ENCODE data around the gene ZNF385A.

Gene ZNF385A

GRCh38 chr12:54373649-54374561 lies 10.6 kb downstream of the ZNF385A start:
- no peak for DNase-seq (ENCODE audit: low spot score)

DNA sequence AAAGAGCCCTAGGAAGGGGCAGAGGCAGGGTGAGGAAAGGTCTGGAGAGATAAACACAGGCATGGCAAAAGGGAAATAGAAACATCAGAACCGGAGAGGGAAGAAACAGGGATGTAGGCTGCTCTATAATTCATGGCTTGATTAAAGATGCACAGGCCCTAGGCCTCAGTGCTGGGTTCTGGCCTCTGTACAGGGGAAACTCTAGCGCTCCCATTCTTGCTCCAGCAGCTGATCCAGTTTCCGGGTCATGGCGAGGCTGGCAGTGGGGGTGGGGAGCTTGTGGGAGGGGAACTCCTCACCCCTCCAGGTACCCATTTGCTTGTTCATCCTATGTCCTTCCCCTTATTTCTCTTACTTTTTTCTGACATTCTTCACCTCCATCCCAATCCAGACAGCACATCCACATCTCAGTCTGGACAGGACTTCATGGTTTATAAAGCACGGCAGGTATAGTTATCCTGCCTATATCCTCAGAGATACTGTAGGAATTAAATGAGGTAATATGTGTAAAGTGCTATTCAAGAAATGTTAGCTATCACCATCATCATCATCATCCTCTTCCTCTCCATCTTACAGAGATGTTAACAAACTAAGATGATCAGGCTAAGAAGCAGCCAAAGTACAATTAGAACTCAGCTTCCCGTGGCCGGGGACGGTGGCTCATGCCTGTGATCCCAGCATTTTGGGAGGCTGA lies 12.3 kb downstream of the ZNF385A start:
- no peak for DNase-seq (ENCODE audit: low spot score)

GRCh38 chr12:54371328-54372112 lies 13.0 kb downstream of the ZNF385A start:
- DNase-seq (ENCODE audit: low spot score): no peak

DNA sequence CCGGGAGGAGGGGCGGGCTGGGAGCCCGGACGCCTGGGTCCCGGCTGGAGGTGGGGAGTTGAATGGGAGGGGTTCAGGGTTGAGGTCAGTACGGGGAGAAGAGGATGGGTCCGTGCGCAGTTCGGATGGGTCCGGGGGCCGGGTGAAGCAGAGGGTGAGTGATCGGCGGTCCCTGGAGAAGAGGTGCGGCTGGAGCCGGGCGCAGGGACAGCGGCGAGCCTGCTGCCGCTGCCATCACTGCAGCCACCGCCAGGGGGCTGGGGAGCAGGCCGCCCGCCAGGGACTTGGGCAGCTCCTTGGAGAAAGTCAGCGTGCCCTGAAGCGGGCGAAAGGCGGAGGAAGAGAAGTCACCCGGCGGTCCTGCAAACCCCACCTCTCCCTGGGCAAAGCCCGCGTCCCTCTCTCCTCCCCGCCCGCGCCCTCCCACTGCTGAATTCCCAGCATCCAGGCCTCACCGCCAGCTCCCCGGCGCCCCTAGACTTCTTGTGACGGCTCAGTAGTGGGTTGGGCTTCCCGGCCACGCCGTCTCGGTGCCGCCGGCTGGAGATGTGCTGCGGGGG lies 14.3 kb downstream of the ZNF385A start:
- DNase-seq (ENCODE audit: low spot score): peak; percentile 75

DNA sequence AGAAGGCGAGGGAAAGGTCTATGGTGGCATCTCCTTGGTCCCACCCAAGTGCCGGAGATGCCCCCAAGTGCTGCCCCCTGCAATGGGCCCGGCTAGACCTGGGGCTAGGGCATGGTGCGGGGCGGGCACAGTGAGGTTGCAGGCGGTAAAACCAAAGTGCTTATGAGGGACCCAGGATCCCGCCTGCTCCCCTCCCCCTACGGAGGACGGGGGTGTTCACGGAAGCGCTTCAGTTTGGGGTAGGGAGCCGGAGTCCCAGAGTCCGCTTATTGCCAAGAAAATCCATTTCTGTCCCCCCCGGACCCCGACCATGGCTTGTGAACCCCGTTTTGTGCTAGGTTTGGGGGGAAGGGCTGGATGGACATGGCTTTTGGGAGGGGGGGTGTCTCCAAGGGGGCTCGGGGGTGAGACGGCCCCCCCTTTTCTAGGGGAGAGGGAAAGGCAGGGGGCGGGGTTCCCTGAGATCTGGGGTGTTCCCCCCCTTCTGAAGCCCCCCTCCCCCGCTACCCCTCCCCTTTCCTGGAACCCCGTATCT lies 14.9 kb downstream of the ZNF385A start:
- DNase-seq (ENCODE audit: low spot score): no peak

- DNase-seq (ENCODE audit: low spot score): peak; percentile 90
Measured at GRCh38 chr12:54368709-54369596, 15.6 kb downstream of the ZNF385A start.

- no peak for DNase-seq (ENCODE audit: low spot score)
Measured at GRCh38 chr12:54368025-54368708, 16.4 kb downstream of the ZNF385A start.

DNA sequence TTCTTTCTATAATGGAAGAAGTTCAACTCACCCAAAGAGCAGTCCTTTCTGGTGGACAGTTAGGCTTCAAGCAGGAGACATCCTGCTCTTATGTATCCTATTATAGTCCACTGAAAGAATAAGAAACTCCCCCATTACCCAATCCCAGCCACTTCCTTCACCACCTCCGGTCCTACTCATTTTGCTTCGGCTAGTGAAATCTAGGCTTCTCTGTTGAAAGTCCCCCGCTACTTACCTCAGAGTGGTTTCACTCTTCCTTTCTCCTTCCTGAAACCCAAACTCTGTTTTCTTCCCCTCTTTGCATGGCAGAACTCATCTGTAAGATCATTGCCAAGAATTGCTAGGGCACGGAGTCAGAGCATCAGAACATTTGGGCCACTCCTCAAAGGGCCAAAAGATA lies 20.1 kb downstream of the ZNF385A start, which contains the start of gene GPR84:
Gene GPR84 (minus strand): TSS at position 74 of the 400 bp plus-strand sequence. CDS start 635 bp downstream, outside the sequence.
- DNase-seq (ENCODE audit: low spot score): no peak

GRCh38 chr12:54363618-54364017 lies 20.9 kb downstream of the ZNF385A start:
- DNase-seq (ENCODE audit: low spot score): no peak

DNA sequence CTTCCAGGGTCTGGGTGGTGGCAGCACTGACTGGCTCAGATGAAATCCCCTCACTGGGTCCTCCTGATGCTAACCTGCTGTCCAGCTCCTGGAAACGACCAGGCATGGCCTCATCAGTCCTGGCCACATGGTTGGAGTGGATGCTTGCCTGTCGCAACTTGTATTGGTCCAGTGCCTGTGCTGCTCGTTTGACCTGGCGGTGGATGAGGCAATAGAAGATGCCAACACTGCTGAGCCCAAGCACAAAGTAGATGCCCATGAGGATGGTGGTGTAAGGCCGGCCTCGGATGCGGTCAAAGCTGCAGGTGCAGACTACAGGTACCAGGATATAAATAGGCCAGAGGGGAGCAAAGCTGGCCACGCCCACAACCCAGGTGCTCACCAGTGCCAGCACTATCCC lies 21.5 kb downstream of the ZNF385A start:
- no peak for DNase-seq (ENCODE audit: low spot score)

DNA sequence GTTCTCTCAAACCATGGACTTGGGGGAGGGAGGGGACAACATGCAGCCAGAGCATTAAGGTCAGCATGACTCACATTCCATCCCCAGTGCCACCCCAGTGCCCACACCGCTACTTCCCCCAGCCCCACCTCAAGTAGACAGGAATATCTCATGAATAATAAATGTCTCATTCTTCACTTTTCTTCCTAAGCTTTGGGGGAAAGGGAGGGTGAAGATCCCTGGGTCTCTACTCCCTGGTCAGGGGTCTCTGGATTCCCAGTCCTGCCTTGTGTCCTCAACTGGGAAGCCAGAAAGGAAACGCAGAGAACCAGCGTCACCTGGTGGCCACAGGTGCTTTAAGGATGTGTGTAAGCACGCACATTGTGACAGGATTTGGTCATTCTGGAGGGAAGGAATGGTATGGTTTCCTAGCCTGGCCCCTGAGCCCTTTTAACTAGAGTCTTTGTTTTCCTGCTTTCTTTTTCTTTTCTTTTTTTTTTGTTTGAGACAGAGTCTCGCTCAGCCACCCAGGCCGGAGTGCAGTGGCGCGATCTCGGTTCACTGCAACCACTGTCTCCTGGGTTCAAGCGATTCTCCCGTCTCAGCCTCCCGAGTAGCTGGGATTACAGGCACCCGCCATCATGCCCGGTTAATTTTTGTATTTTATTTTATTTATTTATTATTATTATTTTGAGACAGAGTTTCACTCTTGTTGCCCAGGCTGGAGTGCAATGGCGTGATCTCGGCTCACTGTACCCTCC lies 23.6 kb downstream of the ZNF385A start:
- peak; percentile 94 for DNase-seq (ENCODE audit: low spot score)

GRCh38 chr12:54359762-54360351 lies 24.7 kb downstream of the ZNF385A start:
- DNase-seq (ENCODE audit: low spot score): no peak

GRCh38 chr12:54358945-54359761 lies 25.4 kb downstream of the ZNF385A start:
- DNase-seq (ENCODE audit: low spot score): peak; percentile 100

DNA sequence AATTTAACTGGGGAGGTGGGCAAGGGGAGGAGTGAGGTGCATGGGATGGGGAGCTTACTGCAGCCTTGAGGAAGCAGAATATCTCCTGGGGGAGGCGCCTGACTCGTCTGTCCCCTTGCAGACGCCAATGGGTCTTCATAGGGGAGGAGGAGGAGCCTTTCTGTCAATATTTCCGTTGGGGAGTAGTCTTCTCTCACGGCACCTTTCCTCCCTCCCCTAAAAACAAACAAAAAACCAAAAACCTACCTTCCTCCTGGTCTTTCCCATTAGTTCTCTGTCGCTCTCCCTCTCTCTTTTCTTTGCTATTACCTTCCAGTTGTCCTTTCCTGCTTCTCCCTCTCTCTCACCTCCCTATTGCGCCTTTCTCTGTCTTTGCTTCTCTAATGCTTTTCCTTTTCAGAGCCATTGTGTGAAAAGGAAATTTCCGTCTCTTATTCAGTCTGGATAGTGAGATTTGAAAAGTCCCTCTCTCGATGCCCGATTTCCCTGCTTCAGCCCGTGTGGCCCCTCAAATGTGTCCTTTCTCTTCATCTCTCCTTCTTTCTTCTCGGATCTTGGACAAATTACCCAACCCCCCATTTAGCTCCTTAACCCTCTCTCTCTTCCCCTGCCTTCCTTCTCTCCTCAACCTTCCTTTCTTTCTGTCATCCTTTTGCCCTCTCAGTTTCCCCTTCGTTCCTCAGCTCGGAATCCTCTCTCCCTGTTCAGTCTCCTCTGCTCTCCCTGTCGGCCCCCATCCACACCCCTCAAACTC lies 26.2 kb downstream of the ZNF385A start:
- peak; percentile 96 for DNase-seq (ENCODE audit: low spot score)

DNA sequence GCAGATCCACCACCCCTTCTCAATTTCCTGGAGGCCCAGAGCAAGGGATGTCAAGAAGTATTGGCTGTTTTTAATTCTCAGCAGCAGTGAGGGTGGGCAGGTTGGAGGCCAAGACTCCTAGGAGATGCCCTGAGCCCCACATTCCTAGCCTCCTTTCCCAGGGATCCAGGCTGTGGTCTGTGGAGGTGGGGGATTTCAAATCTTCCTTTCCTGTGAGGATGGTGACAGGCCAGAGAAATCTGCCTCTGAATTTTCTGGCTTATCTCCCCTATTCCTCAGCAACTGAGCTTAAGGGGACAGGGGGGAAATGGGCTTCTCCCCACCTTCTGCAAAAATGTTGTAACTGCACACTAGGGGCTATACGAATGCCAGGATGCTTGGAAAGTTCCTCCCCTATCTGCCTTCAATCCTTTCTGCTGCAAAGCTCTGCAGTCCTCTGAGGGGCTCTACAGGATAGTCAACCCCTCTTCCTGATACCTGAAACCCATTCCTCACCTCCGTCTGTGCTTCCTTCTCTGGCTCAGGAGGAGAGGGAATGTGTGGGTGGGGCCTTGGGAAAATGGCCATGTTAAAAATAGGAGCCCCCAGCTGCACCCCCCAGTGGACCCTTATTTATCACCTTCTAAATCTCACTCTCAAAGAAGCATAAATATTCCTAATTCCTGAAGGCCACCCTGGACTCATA lies 26.9 kb downstream of the ZNF385A start:
- no peak for DNase-seq (ENCODE audit: low spot score)

- DNase-seq (ENCODE audit: low spot score): peak; percentile 91
Measured at GRCh38 chr12:54356951-54357356, 27.6 kb downstream of the ZNF385A start.

DNA sequence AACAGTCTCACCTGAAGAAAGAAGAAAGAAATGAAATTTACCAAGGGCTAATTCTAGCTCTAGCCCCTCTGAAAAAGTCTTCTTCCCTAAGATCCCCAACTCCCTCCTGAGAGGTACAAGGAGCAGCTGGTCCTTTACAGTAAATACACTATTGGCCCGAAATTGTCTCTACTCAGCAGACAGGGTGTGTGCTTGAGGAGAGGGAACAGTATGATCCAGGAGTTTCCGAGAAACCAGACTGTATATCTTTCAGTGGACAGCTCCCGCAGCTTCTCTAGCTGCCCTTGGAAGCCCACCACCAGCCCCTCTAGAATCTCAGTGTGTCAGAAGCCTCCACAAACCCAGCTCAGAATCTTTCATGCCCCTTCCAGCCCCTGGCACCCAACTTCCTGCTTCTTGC lies 28.3 kb downstream of the ZNF385A start:
- no peak for DNase-seq (ENCODE audit: low spot score)
